ENCODE data around the gene FAM131B.
"Not testable (repeated sequence)": the region's sequence is repeated elsewhere in the genome, so short reads cannot be mapped to it uniquely, and the experiment has no call there.

FAM131B gene

DNA sequence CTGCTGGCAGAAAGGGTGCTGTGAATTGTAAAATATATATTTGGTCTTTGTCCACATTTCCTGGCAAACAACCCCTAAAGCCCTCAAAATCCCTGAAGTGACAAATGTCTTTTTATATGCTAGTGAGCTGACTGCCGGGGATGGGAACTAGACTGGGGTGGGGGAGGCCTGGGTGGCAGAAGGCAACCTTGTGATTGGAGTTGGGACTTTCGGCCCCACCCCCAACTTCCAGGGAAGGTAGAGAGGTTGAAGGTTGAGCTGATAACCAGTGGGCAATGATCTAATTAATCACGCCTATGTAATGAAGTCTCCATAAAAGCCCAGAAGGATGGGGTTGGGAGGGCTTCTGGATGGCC lies 43.5 kb upstream of the FAM131B start:
- no peak for DNase-seq (ENCODE audit: extremely low read depth, low read depth)
- TF ChIP-seq, protein P1, sequence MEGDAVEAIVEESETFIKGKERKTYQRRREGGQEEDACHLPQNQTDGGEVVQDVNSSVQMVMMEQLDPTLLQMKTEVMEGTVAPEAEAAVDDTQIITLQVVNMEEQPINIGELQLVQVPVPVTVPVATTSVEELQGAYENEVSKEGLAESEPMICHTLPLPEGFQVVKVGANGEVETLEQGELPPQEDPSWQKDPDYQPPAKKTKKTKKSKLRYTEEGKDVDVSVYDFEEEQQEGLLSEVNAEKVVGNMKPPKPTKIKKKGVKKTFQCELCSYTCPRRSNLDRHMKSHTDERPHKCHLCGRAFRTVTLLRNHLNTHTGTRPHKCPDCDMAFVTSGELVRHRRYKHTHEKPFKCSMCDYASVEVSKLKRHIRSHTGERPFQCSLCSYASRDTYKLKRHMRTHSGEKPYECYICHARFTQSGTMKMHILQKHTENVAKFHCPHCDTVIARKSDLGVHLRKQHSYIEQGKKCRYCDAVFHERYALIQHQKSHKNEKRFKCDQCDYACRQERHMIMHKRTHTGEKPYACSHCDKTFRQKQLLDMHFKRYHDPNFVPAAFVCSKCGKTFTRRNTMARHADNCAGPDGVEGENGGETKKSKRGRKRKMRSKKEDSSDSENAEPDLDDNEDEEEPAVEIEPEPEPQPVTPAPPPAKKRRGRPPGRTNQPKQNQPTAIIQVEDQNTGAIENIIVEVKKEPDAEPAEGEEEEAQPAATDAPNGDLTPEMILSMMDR (IDR thresholded peaks at IDR 0.05; ENCODE audit: low read depth, low read length), result no peak

DNA sequence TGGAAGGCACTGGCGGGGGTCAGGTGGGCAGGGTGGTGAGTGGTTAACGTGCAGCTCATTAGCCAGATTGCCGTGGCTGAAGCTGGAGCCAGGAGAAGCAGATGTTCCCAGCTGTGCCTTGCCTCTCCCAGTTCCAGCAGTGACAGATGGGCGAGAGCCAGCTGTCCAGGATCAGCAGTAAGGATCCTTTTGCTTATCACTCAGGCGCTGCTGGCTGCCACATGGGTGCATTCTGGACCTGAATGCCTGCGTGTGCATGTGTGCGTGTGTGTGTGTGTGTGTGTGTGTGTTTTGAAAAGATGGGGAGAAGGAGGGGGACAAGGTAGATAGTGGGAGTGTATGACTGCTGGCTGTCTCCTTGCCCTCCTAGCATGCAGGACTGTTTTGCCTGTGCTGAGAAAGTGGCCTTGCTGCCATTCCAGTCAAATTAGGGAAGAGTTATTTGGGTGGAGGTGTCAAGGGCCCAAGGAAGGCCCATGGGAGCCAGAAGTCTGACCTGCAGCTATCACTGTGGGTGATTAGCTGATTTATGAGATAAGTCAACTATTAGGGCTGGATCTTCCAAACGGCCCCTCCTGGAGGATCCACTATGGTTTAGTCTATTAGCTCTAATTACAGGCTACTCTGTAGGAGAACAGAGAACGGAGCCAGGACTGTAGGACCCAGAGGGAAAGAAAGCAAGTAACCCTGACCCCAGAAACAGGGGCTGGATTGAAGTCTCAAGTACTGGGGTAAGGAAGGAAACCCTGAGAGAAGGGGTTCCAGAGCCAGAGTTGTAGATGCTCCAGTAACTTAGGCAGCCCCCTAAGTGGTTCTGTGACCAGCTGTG lies 42.9 kb upstream of the FAM131B start:
- TF ChIP-seq, protein P1 (IDR thresholded peaks at IDR 0.05; ENCODE audit: low read depth, low read length), result no peak
- DNase-seq (ENCODE audit: extremely low read depth, low read depth), result no peak

DNA sequence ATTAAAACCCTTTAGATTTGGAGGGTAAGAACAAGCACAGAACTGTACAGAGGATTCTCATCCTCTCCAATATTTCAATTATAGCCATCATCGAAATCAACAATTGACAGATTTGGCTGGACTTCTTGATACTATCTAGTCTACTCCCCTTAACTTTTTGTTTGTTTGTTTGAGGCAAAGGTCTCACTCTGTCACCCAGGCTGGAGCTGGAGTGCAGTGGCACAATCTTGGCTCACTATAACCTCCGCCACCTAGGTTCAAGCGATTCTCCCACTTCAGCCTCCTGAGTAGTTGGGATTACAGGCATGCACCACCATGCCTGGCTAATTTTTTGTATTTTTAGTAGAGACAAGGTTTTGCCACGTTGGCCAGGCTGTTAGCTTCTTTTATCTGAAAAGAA lies 39.7 kb upstream of the FAM131B start:
- not testable (repeated sequence) for DNase-seq (ENCODE audit: extremely low read depth, low read depth)

DNA sequence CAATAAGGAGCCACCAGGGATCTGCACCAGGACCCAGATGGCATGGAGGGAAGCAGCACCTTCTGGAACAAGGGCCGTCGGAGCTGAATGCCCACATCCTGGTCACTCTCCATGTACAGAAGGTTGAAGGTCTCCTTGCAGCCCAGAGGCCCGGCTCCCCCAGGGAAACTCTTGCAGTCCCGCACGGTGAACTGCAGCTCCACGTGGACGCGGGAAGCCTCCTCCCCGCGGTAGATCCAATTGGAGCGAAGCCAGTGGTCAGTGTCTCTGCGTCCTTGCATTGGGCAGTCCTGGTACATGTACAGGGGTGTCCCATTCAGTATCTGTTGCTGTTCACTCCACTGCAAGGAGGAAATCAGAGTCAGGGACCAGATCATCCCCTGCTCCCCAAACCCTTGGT lies 38.8 kb upstream of the FAM131B start:
- TF ChIP-seq, protein P1 (IDR thresholded peaks at IDR 0.05; ENCODE audit: low read depth, low read length), result no peak
- no peak for DNase-seq (ENCODE audit: extremely low read depth, low read depth)

DNA sequence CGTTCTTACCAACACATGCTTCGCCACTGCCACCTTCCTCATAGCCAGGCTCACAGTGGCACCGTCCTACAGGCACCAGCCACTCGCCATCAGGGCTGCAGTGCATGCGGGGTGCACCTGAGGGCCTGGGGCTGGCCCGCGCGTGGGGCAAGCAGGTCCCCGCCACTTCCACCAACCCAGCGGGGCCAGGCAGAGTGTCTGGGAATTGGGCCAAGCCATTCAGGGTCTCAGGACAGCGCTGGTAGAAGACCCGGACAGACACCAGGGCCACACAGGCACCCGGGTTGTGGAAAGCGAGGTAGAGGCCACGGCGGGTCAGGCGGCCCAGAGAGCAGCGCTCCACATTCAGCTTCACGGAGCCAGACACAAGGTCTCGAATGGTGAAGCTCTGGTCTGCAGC lies 37.1 kb upstream of the FAM131B start:
- TF ChIP-seq, protein P1 (IDR thresholded peaks at IDR 0.05; ENCODE audit: low read depth, low read length), result no peak
- DNase-seq (ENCODE audit: extremely low read depth, low read depth), result no peak

DNA sequence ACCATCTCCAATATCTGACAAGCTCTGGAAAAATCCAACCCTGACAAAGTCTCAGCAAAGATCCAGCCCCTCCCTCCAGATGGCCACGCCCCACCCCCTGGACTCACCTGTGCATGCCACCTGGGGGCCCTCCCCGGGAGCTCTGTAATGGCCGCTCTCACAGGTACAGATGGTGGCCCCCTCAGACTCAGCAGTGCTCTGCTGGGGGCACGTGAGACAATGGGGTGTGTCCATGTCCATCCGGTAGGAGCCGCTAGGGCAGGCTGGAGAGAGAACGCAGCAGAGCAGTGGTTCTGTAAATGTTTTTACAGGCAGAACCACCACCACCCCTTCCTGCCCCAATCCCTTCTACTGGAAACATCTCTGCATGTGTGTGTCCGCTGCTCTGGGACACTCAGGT lies 36.6 kb upstream of the FAM131B start:
- TF ChIP-seq, protein P1 (IDR thresholded peaks at IDR 0.05; ENCODE audit: low read depth, low read length), result no peak
- no peak for DNase-seq (ENCODE audit: extremely low read depth, low read depth)

DNA sequence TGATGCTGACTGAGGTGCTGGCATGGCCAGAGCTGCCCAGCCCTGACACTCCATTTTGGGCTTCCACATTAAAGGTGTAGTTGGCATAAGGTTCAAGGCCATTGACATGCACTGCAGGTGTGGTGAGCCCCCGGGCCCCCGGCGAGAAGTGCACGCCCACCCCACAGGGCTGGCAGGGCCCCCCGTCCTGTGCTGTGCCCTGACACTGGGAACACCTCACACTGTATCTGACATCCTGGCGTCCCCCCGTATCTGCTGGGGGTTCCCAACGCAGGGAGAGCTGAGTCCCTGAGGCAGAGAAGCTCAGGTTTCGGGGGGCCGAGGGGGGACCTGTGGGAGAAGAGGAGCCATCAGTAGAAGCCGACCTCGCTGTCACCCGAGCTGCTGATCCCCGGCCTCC lies 36.1 kb upstream of the FAM131B start:
- DNase-seq (ENCODE audit: extremely low read depth, low read depth), result no peak
- TF ChIP-seq, protein P1 (IDR thresholded peaks at IDR 0.05; ENCODE audit: low read depth, low read length), result no peak

Data from AG09319 (cell line).